GM23248 (cell line): ENCODE data around the gene TMEM236. TPM values are rescaled to one million over a fixed set of nuclear protein-coding genes. Genes with fewer than 3 reads are reported as not detected.
A peak's percentile ranks its signal among the peaks of the same experiment; 100 is the strongest.

Experiments used
- DNase-seq: peaks from one replicate; pipeline ENCODE4 v3.0.0-alpha.2; 2015
- H2AFZ ChIP-seq: fragments of 200-600 bp; sonication (generic); 2 replicates; pipeline ENCODE4 v1.6.1; 2016; ENCODE audit warnings: antibody characterized with exemption
- H3F3A ChIP-seq: fragments of 200-600 bp; sonication (generic); 2 replicates; pipeline ENCODE4 v1.6.1; 2016; ENCODE audit warnings: mild to moderate bottlenecking, antibody characterized with exemption, mixed run types; ENCODE audit not compliant: insufficient read depth
- H3K27ac ChIP-seq: fragments of 200-600 bp; sonication (generic); 2 replicates; pipeline ENCODE4 v1.5.1; 2016; ENCODE audit warnings: mild to moderate bottlenecking
- H3K27me3 ChIP-seq: fragments of 200-600 bp; sonication (generic); replicated peaks from 2 replicates; pipeline ENCODE4 v1.6.1; 2016; ENCODE audit warnings: mild to moderate bottlenecking; ENCODE audit not compliant: insufficient read depth
- H3K36me3 ChIP-seq: fragments of 200-600 bp; sonication (generic); 2 replicates; pipeline ENCODE4 v1.6.1; 2016; ENCODE audit warnings: low read depth, mild to moderate bottlenecking
- H3K4me1 ChIP-seq: fragments of 200-600 bp; sonication (generic); 2 replicates; pipeline ENCODE4 v1.6.1; 2016; ENCODE audit warnings: mild to moderate bottlenecking; ENCODE audit not compliant: insufficient read depth
- H3K4me2 ChIP-seq: fragments of 200-600 bp; sonication (generic); one replicate; pipeline ENCODE4 v1.6.1; 2016; ENCODE audit warnings: mild to moderate bottlenecking; ENCODE audit not compliant: unreplicated experiment
- H3K4me3 ChIP-seq: fragments of 200-600 bp; sonication (generic); 2 replicates; pipeline ENCODE4 v1.5.1; 2016; ENCODE audit warnings: mild to moderate bottlenecking
- H3K79me2 ChIP-seq: fragments of 200-600 bp; sonication (generic); 2 replicates; pipeline ENCODE4 v1.6.1; 2016; ENCODE audit warnings: mild to moderate bottlenecking; ENCODE audit not compliant: insufficient read depth
- H3K9ac ChIP-seq: fragments of 200-600 bp; sonication (generic); 2 replicates; pipeline ENCODE4 v1.6.1; 2016; ENCODE audit warnings: mild to moderate bottlenecking
- H3K9me2 ChIP-seq: fragments of 200-600 bp; sonication (generic); 2 replicates; pipeline ENCODE4 v1.6.1; 2016; ENCODE audit warnings: mixed run types, mild to moderate bottlenecking, moderate library complexity; ENCODE audit not compliant: insufficient read depth
- H3K9me3 ChIP-seq: fragments of 200-600 bp; sonication (generic); one replicate; pipeline ENCODE4 v1.6.1; 2017; ENCODE audit warnings: low read depth
- H4K20me1 ChIP-seq: fragments of 200-600 bp; sonication (generic); 2 replicates; pipeline ENCODE4 v1.6.0; 2016; ENCODE audit not compliant: insufficient read depth
- EZH2 ChIP-seq: fragments of 200-600 bp; sonication (generic); IDR thresholded peaks from 2 replicates; pipeline ENCODE4 v1.6.1; 2018; ENCODE audit warnings: antibody characterized with exemption, mild to moderate bottlenecking; ENCODE audit not compliant: insufficient read depth, poor library complexity, severe bottlenecking
- EZH2phosphoT487 ChIP-seq: fragments of 200-600 bp; sonication (generic); IDR thresholded peaks from 2 replicates; pipeline ENCODE4 v1.6.1; 2018; ENCODE audit warnings: antibody characterized with exemption, moderate library complexity, mild to moderate bottlenecking, low read depth; ENCODE audit not compliant: insufficient read depth
- WGBS, 2 experiments: methylation state at CpG; one replicate each; pipeline ENCODE4 v1.1.6; 2015 to 2017; ENCODE audit warnings: low lambda C conversion rate in 2 of 2, low coverage in 1 of 2; ENCODE audit errors: missing lambda C conversion rate in 2 of 2; 5-methylcytosine and 5-hydroxymethylcytosine counted together
- in situ Hi-C: fragments of 300-500 bp; cut with MboI; formaldehyde crosslinking; loops from 2 replicates; pipeline ENCODE4 v1.15.0; 2020
- polyA plus RNA-seq: library from polyadenylated mRNA; unstranded; fragments of >200 nt; fragmentation: Nextera tagmentation; extraction: Ambion mirVana; gene quantifications from 2 replicates; pipeline ENCODE4 v1.2.1, GENCODE V29; 2016
- total RNA-seq: library from RNA; depleted of rRNA; stranded (reverse); fragments of >200 nt; shearing (Covaris generic); gene quantifications from 2 replicates; pipeline ENCODE4 v1.2.3, GENCODE V29; 2014

Gene TMEM236
- total and polyA plus RNA-seq, 2 experiments from 2014 or later, result 0.11 TPM; not detected in 1

GRCh38 chr10:17805330-17805729 is 53.3 kb downstream of the TMEM236 start:
- no peak overlapping the region for H3K9ac ChIP-seq
- H3K4me3 ChIP-seq, result no peak overlapping the region
- no peak overlapping the region for H2AFZ ChIP-seq
- no peaks in the 10 kb centered on the region for H3K9me2 ChIP-seq
- H3K27ac ChIP-seq, result no peak overlapping the region
- no peaks in the 10 kb centered on the region for H3K9me3 ChIP-seq
- no peaks in the 10 kb centered on the region for H3K27me3 ChIP-seq
- no peak for DNase-seq
- H3F3A ChIP-seq, result peaks cover 8% of the 10 kb centered on the region; the same call in 1 of the 2 replicates
- in situ Hi-C loops, result no loop called here
- peaks cover 10% of the 10 kb centered on the region for H3K4me1 ChIP-seq
- TF ChIP-seq EZH2 (no peak), EZH2phosphoT487 (no peak)
- no peaks in the 10 kb centered on the region for H3K36me3 ChIP-seq
- H4K20me1 ChIP-seq, result no peaks in the 10 kb centered on the region
- H3K79me2 ChIP-seq, result no peaks in the 10 kb centered on the region
- H3K4me2 ChIP-seq, result no peak overlapping the region
- 49 to 62% methylated on average over 3 of the region's 3 CpGs for WGBS, 2 experiments

- no peak overlapping the region for H2AFZ ChIP-seq
- no peak for DNase-seq
- no peaks in the 10 kb centered on the region for H3K27me3 ChIP-seq
- no peak overlapping the region for H3K4me2 ChIP-seq
- H3K4me3 ChIP-seq, result no peak overlapping the region
- whole genome bisulfite sequencing, 2 experiments, result 50 to 61% methylated on average over 7 of the region's 7 CpGs
- no peaks in the 10 kb centered on the region for H4K20me1 ChIP-seq
- H3K27ac ChIP-seq, result no peak overlapping the region
- in situ Hi-C loops, result no loop called here
- H3K9ac ChIP-seq, result no peak overlapping the region
- TF ChIP-seq EZH2phosphoT487, result no peak
- TF ChIP-seq EZH2, result no peak
- no peaks in the 10 kb centered on the region for H3K9me2 ChIP-seq
- peaks cover 14% of the 10 kb centered on the region for H3K4me1 ChIP-seq
- H3K79me2 ChIP-seq, result no peaks in the 10 kb centered on the region
- H3K9me3 ChIP-seq, result no peaks in the 10 kb centered on the region
- H3F3A ChIP-seq, result peaks cover 8% of the 10 kb centered on the region; the same call in 1 of the 2 replicates
- H3K36me3 ChIP-seq, result no peaks in the 10 kb centered on the region
Observed at GRCh38 chr10:17805921-17806577, 54.0 kb downstream of the TMEM236 start.

DNA sequence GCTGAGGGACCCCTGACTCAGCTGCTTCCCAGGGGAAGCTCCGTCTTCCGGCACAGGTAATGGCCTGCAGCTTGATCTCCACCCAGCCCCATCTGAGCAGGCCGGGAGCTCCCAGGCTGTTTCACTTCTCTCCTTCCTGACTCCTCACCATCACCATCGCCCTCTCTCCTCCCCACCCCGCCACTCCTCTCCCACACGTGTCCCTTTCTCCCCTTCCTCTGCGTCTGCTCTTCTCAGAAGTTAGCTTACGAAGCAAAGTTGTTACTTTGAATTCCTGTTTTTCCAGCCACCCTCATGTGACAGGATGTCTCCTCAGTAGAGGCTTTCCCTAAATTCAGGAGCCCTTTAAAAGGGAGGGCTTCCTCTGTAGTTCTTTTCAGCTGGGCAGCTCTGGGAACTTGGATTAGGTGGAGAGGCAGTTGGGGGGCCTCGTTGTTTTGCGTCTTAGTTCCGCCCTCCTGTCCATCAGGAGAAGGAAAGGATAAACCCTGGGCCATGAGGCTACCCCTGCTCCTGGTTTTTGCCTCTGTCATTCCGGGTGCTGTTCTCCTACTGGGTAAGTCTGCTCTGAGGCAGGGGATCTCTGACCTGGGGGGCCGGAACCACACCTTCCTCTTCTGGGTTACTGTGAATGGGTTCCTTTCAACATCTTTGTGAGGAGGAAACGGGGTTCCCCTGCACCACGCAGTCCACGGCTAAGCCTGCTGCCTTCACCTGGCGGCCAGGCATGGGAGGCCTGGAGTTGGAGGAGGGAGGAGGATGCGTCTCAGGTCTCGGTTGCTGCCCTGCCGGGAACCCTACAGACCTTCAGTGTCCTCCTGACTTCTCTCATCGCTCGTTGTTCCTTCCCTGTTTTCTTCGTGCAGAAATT is 57.2 kb downstream of the TMEM236 start, which contains the start of gene MRC1:
Gene MRC1 (plus strand): TSS at position 378 of the 871 bp plus-strand sequence. CDS start 118 bp downstream, at position 496.
- H2AFZ ChIP-seq, result no peak within 1 kb of the TSS
- H3K27ac ChIP-seq, result no peak within 1 kb of the TSS
- no peaks in the 10 kb centered on the region for H3K9me2 ChIP-seq
- WGBS, 2 experiments, result 84 to 86% methylated on average over 21 to 23 of the region's 23 CpGs
- no peak within 1 kb of the TSS for H3K9ac ChIP-seq
- no peak within 1 kb of the TSS for H3K4me2 ChIP-seq
- DNase-seq, result no peak
- no peak within 1 kb of the TSS for H3K4me3 ChIP-seq
- no peak for TF ChIP-seq EZH2phosphoT487
- H3K27me3 ChIP-seq, result no peaks in the 10 kb centered on the region
- 0 out of 2 replicates have a peak, but pooled peaks cover 8% of the 10 kb centered on the region for H3K4me1 ChIP-seq
- H3K79me2 ChIP-seq, result no peaks in the 10 kb centered on the region
- H3K9me3 ChIP-seq, result no peaks in the 10 kb centered on the region
- H3K36me3 ChIP-seq, result no peaks in the 10 kb centered on the region
- no peaks in the 10 kb centered on the region for H4K20me1 ChIP-seq
- in situ Hi-C loops, result no loop called here
- H3F3A ChIP-seq, result no peaks in the 10 kb centered on the region

- in situ Hi-C loops, result no loop called here
- H3K9ac ChIP-seq, result no peak overlapping the region
- WGBS, 2 experiments, result 59 to 64% methylated on average over 4 of the region's 4 CpGs
Observed at GRCh38 chr10:17811146-17811865, 59.3 kb downstream of the TMEM236 start.

More at GRCh38 chr10:17811146-17811865, 59.3 kb downstream of the TMEM236 start:
- Histone ChIP-seq H3K9me2 (no peaks in the 10 kb centered on the region), H3K79me2 (no peaks in the 10 kb centered on the region), H3K36me3 (no peaks in the 10 kb centered on the region), H2AFZ (no peak overlapping the region), H3F3A (no peaks in the 10 kb centered on the region), H3K27me3 (no peaks in the 10 kb centered on the region), H3K27ac (no peak overlapping the region), H3K4me2 (no peak overlapping the region), H3K4me1 (0 out of 2 replicates have a peak, but pooled peaks cover 8% of the 10 kb centered on the region), H4K20me1 (no peaks in the 10 kb centered on the region), H3K4me3 (no peak overlapping the region), H3K9me3 (no peaks in the 10 kb centered on the region)
- DNase-seq, result peak; percentile 56
- TF ChIP-seq EZH2 (no peak), EZH2phosphoT487 (no peak)
